ENCODE data around the gene GTF3C5. TPM values are rescaled to one million over a fixed set of nuclear protein-coding genes. Genes with fewer than 3 reads are reported as not detected.

Gene GTF3C5
- total and polyA plus RNA-seq, 9 of the 15 experiments (the other 6 are each of a cell fraction or from before 2014, with no cell fraction given) = 3.8 to 118 (median 83.7) TPM

DNA sequence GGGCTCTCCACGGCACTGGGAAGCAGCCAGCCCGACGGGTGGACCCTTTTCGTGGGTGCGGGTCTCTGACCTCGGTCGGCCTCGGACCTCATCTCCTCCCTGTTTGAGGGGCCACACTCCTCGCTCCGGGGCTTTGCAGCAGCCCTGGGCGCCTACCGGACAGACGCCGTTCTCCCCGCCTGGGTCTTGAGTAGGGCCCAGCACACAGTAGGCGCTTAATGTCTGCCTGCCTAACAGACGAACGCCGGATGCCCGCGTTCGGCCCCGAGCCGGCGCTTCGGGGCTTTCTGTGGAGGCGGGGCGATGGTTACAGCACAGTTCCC is 842 bp upstream of the GTF3C5 start (continued):
- TF ChIP-seq, protein P1, sequence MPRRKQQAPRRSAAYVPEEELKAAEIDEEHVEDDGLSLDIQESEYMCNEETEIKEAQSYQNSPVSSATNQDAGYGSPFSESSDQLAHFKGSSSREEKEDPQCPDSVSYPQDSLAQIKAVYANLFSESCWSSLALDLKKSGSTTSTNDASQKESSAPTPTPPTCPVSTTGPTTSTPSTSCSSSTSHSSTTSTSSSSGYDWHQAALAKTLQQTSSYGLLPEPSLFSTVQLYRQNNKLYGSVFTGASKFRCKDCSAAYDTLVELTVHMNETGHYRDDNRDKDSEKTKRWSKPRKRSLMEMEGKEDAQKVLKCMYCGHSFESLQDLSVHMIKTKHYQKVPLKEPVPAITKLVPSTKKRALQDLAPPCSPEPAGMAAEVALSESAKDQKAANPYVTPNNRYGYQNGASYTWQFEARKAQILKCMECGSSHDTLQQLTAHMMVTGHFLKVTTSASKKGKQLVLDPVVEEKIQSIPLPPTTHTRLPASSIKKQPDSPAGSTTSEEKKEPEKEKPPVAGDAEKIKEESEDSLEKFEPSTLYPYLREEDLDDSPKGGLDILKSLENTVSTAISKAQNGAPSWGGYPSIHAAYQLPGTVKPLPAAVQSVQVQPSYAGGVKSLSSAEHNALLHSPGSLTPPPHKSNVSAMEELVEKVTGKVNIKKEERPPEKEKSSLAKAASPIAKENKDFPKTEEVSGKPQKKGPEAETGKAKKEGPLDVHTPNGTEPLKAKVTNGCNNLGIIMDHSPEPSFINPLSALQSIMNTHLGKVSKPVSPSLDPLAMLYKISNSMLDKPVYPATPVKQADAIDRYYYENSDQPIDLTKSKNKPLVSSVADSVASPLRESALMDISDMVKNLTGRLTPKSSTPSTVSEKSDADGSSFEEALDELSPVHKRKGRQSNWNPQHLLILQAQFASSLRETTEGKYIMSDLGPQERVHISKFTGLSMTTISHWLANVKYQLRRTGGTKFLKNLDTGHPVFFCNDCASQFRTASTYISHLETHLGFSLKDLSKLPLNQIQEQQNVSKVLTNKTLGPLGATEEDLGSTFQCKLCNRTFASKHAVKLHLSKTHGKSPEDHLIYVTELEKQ (CRISPR knock-in tag; IDR thresholded peaks at IDR 0.05) = 0 out of 2 replicates have a peak, but pooled peaks have one; percentile 23
- no peak for TF ChIP-seq KAT7 (CRISPR knock-in tag; IDR thresholded peaks at IDR 0.05; ENCODE audit: borderline replicate concordance)
- no peak for TF ChIP-seq MED1 (CRISPR knock-in tag; IDR thresholded peaks at IDR 0.05; ENCODE audit: borderline replicate concordance)
- TF ChIP-seq TBL1XR1 (IDR thresholded peaks at IDR 0.05; ENCODE audit: low read length in 2 of 2) = no peak
- TF ChIP-seq, protein P2, sequence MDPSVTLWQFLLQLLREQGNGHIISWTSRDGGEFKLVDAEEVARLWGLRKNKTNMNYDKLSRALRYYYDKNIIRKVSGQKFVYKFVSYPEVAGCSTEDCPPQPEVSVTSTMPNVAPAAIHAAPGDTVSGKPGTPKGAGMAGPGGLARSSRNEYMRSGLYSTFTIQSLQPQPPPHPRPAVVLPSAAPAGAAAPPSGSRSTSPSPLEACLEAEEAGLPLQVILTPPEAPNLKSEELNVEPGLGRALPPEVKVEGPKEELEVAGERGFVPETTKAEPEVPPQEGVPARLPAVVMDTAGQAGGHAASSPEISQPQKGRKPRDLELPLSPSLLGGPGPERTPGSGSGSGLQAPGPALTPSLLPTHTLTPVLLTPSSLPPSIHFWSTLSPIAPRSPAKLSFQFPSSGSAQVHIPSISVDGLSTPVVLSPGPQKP (CRISPR knock-in tag; IDR thresholded peaks at IDR 0.05) = no peak
- TF ChIP-seq HNRNPLL (IDR thresholded peaks at IDR 0.05; ENCODE audit: low read depth, low read length, poor library complexity, severe bottlenecking) = no peak
- no peak for TF ChIP-seq RBM34 (IDR thresholded peaks at IDR 0.05; ENCODE audit: borderline replicate concordance, insufficient read depth, low read length)
- no peak for TF ChIP-seq ZNF586 (CRISPR knock-in tag; conservative IDR thresholded peaks at IDR 0.05)
- no peak for TF ChIP-seq SMC3 (conservative IDR thresholded peaks at IDR 0.05; ENCODE audit: insufficient read depth, low read depth, low read length)
- no peak for TF ChIP-seq SREBF1 (IDR thresholded peaks at IDR 0.05; ENCODE audit: borderline replicate concordance, low read depth, low read length)
- TF ChIP-seq ZBTB1 (CRISPR knock-in tag; IDR thresholded peaks at IDR 0.05; ENCODE audit: borderline replicate concordance, low read depth) = no peak
- TF ChIP-seq SAP30 (IDR thresholded peaks at IDR 0.05; ENCODE audit: borderline replicate concordance, insufficient read depth, low read depth, low read length, poor library complexity, severe bottlenecking) = no peak
- TF ChIP-seq, protein P3, sequence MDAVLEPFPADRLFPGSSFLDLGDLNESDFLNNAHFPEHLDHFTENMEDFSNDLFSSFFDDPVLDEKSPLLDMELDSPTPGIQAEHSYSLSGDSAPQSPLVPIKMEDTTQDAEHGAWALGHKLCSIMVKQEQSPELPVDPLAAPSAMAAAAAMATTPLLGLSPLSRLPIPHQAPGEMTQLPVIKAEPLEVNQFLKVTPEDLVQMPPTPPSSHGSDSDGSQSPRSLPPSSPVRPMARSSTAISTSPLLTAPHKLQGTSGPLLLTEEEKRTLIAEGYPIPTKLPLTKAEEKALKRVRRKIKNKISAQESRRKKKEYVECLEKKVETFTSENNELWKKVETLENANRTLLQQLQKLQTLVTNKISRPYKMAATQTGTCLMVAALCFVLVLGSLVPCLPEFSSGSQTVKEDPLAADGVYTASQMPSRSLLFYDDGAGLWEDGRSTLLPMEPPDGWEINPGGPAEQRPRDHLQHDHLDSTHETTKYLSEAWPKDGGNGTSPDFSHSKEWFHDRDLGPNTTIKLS (IDR thresholded peaks at IDR 0.05; ENCODE audit: borderline replicate concordance, low read depth) = no peak
- TF ChIP-seq SRF (CRISPR knock-in tag; IDR thresholded peaks at IDR 0.05) = 0 out of 4 replicates have a peak, but pooled peaks of 1 of the 2 experiments have one; percentile 7
- TF ChIP-seq SMARCE1 (IDR thresholded peaks at IDR 0.05) = no peak
- no peak for TF ChIP-seq KDM2B (CRISPR knock-in tag; IDR thresholded peaks at IDR 0.05)
- TF ChIP-seq YBX1 (IDR thresholded peaks at IDR 0.05) = no peak
- no peak for TF ChIP-seq ZNF263 (CRISPR knock-in tag; IDR thresholded peaks at IDR 0.05; ENCODE audit: borderline replicate concordance)
